22Rv1 (cell line): Measurements from ENCODE around the gene AMZ1.

Experiments used
- ZFX ChIP-seq: fragments of 450-650 bp; IDR thresholded peaks from 2 replicates; pipeline ENCODE4 v1.6.1; 2017; ENCODE audit warnings: antibody characterized with exemption, borderline replicate concordance
- TF ChIP-seq, protein P1 (sequence below): fragments of 450-650 bp; IDR thresholded peaks from 2 replicates; pipeline ENCODE4 v1.5.1; 2017; ENCODE audit warnings: mild to moderate bottlenecking

DNA sequence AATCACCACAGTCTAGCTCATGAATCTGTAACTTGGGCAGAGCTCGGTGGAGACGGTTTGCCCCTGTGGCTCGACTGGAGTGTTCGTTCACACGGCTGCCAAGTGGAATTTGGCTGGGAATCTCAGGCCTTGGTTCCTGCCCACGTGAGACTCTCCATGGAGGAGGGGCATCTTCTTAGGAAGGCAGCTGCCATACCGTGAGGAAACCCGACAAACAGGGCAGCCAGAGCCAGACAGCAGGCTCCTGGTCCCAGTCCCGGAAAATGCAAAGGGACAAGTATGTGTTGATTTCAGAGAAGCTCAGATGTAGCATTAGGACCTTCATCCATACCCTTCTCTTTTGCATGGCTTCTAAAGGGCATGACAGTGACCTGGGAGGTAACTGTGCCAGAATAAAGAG is 26.6 kb downstream of the AMZ1 start:
- TF ChIP-seq, protein P1, sequence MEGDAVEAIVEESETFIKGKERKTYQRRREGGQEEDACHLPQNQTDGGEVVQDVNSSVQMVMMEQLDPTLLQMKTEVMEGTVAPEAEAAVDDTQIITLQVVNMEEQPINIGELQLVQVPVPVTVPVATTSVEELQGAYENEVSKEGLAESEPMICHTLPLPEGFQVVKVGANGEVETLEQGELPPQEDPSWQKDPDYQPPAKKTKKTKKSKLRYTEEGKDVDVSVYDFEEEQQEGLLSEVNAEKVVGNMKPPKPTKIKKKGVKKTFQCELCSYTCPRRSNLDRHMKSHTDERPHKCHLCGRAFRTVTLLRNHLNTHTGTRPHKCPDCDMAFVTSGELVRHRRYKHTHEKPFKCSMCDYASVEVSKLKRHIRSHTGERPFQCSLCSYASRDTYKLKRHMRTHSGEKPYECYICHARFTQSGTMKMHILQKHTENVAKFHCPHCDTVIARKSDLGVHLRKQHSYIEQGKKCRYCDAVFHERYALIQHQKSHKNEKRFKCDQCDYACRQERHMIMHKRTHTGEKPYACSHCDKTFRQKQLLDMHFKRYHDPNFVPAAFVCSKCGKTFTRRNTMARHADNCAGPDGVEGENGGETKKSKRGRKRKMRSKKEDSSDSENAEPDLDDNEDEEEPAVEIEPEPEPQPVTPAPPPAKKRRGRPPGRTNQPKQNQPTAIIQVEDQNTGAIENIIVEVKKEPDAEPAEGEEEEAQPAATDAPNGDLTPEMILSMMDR: no peak
- no peak for TF ChIP-seq ZFX
